Fibroblast of the aortic adventitia (primary cell): Measurements from ENCODE around the gene REEP3. TPM values are rescaled to one million over a fixed set of nuclear protein-coding genes. Genes with fewer than 3 reads are reported as not detected.
"Not testable (repeated sequence)": the region's sequence is repeated elsewhere in the genome, so short reads cannot be mapped to it uniquely, and the experiment has no call there.

Source experiments
- DNase-seq: peaks from one replicate; pipeline ENCODE4 v3.0.0-alpha.2; 2010; ENCODE audit warnings: low read depth
- H3K4me3 ChIP-seq: 2 replicates; pipeline ENCODE4 v1.5.1; 2011; ENCODE audit warnings: low read depth, mild to moderate bottlenecking, control low read depth, low read length, moderate library complexity
- CTCF ChIP-seq: IDR thresholded peaks from 2 replicates; pipeline ENCODE4 v1.5.1; 2011; ENCODE audit warnings: mild to moderate bottlenecking, low read length, control low read depth, inconsistent platforms; ENCODE audit not compliant: insufficient read depth
- total RNA-seq: library from RNA; depleted of rRNA; stranded (reverse); fragments of >200 nt; gene quantifications from 2 replicates; pipeline ENCODE4 v1.2.3, GENCODE V29; 2012; ENCODE audit warnings: low replicate concordance

Gene REEP3
- total RNA-seq, 1 donor = 95.1 TPM

DNA sequence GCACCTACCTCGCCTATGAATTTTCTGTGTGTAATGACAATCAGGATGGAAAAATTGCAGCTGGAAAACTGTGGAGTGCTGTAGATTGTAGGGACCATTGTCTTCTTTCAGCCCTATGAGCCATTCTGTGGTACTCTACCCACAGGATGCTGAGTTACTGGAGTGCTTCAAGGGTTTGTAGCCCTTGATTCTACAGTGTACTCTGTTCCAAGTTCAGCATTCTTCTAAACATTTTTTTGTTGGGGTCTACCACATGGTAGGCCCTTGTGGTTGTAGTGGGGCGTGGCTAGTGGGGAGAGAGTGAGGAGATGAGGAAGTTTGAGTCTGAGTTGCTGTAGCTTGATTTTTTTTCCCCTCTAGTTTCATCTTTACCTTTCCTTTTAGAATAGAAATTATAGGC lies 33.5 kb downstream of the REEP3 start:
- peak; percentile 76 for DNase-seq
- no peak for TF ChIP-seq CTCF
- H3K4me3 ChIP-seq = no peak overlapping the region

DNA sequence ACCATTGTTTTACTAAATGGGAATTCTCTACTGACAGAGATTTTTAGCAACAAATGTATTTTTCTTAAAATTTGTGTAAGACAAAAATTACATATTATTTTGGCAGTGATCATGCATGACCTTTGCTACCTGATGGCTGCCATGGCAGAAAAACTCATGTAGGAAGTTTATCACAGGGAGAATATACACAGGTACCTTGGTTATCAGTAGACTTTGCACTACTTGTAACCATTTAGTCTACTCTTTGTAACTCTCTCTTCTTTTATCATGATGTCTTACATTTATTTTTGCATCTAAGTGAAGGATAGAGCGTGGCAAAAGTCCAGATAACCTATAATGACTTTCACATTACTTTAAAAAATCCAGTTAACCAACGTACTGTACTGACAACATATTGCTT lies 34.1 kb downstream of the REEP3 start:
- no peak for TF ChIP-seq CTCF
- DNase-seq = no peak
- no peak overlapping the region for H3K4me3 ChIP-seq

DNA sequence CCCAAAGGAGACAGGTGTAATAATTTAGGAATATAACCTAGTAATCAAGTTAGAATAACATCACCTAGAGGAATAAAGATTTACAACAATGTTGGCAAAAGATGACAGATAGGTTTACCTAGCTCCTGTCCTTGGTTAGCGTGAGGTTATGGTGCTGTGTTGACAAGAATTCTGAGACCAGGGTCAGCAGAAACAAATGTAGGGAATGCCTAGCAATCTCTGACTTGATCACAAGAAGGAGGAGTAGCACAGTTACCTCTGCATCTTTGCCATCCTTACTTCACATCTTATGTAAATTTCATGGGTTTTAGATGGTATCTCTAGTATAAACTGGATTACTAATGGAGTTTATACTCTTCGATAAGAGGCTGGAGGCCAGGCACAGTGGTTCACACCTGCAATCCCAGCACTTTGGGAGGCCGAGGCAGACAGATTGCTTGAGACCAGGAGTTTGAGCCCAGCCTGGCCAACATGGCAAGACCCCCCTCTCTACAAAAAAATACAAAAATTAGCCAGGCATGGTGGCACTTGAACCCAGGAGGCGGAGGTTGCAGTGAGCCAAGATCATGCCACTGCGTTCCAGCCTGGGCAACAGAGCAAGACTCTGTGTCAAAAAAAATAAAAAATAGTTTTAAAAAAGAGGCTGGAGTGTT lies 37.1 kb downstream of the REEP3 start:
- no peak for DNase-seq
- no peak overlapping the region for H3K4me3 ChIP-seq
- TF ChIP-seq CTCF = no peak

DNA sequence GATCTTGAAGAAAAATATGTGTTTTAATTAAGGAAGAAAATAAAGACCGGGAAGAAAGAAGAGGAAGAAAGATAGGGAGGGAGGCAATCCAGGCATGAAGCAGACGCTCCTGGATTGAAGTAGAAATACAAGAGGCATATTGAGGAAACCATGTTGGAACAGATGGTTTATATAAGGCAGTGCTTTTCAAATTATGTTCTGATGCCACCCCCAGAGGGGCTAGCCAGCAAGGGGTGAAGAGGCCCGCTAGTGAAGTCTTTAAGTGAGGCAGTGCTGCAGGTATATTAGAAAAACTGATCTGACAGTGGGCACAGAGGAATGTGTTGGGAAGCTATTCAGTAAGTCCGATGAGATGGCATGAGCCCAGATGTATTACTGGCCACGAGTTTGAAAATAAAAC lies 40.1 kb downstream of the REEP3 start:
- H3K4me3 ChIP-seq = no peak overlapping the region
- TF ChIP-seq CTCF = no peak
- DNase-seq = no peak

DNA sequence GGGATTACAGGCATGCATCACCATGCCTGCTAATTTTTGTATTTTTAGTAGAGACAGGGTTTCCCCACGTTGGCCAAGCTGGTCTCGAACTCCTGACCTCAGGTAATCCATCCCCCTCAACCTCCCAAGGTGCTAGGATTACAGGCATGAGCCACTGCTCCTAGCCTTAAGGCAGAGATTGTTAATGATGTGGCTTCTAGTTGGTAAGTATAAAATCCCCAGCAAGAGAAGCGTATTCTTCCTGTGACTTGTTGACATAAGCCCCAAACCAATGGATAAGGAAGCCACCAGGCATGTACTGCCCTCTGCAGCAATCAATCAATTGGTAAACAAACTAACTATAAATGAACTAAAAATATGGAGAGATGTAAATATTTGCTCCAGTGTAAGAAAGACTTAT lies 41.2 kb downstream of the REEP3 start:
- H3K4me3 ChIP-seq = no peak overlapping the region
- DNase-seq = no peak
- no peak for TF ChIP-seq CTCF

GRCh38 chr10:63562857-63563256 lies 41.7 kb downstream of the REEP3 start:
- no peak for TF ChIP-seq CTCF
- H3K4me3 ChIP-seq = no peak overlapping the region
- no peak for DNase-seq

- H3K4me3 ChIP-seq = no peak overlapping the region
- no peak for DNase-seq
- TF ChIP-seq CTCF = no peak
Measured at GRCh38 chr10:63563623-63564022, 42.4 kb downstream of the REEP3 start.

DNA sequence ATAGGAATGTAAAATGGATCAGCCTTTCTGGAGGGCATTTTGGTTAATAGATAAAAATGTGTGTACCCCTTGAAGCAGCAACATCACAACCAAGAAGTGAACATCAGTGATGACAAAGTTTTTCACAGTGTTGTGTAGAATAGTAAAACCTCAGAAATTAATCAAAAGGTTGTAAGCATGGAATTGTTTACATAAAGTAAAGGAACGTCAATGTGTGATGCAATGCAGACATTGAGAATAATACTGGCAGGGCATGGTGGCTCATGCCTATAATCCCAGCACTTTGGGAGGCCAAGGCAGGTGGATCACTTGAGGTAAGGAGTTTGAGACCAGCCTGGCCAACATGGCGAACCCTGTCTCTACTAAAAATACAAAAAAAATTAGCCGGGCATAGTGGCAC lies 43.5 kb downstream of the REEP3 start:
- H3K4me3 ChIP-seq, DNase-seq: not testable (repeated sequence)
